Lower leg skin (tissue), 3 donors: ENCODE results near the gene LIMD2.

ENCODE experiments used
- CTCF ChIP-seq, 3 donors: fragments of 450-650 bp; IDR thresholded peaks; one replicate each; pipeline ENCODE4 v1.5.1; 2016; ENCODE audit warnings: antibody characterized with exemption in 3 of 3, mild to moderate bottlenecking in 3 of 3, moderate library complexity in 2 of 3
- POLR2A ChIP-seq, 2 donors: fragments of 450-650 bp; IDR thresholded peaks; one replicate each; pipeline ENCODE4 v1.6.1; 2016 to 2017; ENCODE audit warnings: antibody characterized with exemption in 2 of 2, mild to moderate bottlenecking in 1 of 2, moderate library complexity in 1 of 2

DNA sequence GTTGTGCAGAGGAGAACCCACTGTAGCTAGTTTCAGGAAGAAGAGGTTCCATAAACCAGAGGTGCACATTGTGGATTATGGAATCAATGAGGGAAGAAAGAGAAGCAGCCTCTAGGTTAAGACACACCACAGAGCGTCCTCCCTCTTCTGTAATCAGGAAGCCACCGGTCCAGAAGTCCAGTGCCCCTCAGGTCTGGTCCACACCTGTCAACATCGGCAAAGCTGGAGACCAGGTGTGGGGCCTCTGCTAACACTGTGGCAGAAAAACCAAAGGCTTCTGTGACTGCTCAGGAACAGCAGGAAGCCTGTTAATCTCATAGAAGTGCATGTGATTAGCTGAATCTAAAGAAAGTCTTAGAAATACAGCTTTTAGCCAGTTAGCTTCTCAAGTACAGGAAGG, 23.3 kb downstream of the LIMD2 start:
- TF ChIP-seq CTCF (IDR thresholded peaks at IDR 0.05) (no peak), POLR2A (IDR thresholded peaks at IDR 0.05) (no peak)
